ENCODE measurements around the gene NEK7.

GRCh38 chr1:198271467-198271866, 114.7 kb downstream of the NEK7 start:
- TF ChIP-seq CTCF (conservative IDR thresholded peaks at IDR 0.05; ENCODE audit: low read depth, low read length): no peak
- TF ChIP-seq RAD21 (IDR thresholded peaks at IDR 0.05; ENCODE audit: low read length): no peak
- no peak for TF ChIP-seq POLR2A (IDR thresholded peaks at IDR 0.05; ENCODE audit: low read depth, low read length)
- no peak for TF ChIP-seq RFX5 (IDR thresholded peaks at IDR 0.05; ENCODE audit: low read depth, low read length)
- no peak for TF ChIP-seq CEBPB (IDR thresholded peaks at IDR 0.05; ENCODE audit: low read depth, low read length)
- no peak for TF ChIP-seq SMC3 (IDR thresholded peaks at IDR 0.05; ENCODE audit: low read depth, low read length)
- no peak for TF ChIP-seq RCOR1 (IDR thresholded peaks at IDR 0.05; ENCODE audit: insufficient replicate concordance, low read length)
- no peak for TF ChIP-seq MAFK (IDR thresholded peaks at IDR 0.05; ENCODE audit: low read depth, low read length)
- no peak for TF ChIP-seq FOS (IDR thresholded peaks at IDR 0.05; ENCODE audit: low read depth, low read length)
- TF ChIP-seq USF2 (IDR thresholded peaks at IDR 0.05; ENCODE audit: low read depth, low read length): no peak
- TF ChIP-seq NFE2L2 (IDR thresholded peaks at IDR 0.05; ENCODE audit: low read depth, low read length): no peak
- TF ChIP-seq CHD1 (IDR thresholded peaks at IDR 0.05; ENCODE audit: low read depth, low read length): no peak
- no peak for TF ChIP-seq MAZ (IDR thresholded peaks at IDR 0.05; ENCODE audit: borderline replicate concordance, low read depth, low read length)
- no peak for TF ChIP-seq MXI1 (IDR thresholded peaks at IDR 0.05; ENCODE audit: borderline replicate concordance, low read depth, low read length)
